Neural crest cell (in vitro differentiated cells): Measurements from ENCODE around the gene CATSPERE. TPM values are rescaled to one million over a fixed set of nuclear protein-coding genes. Genes with fewer than 3 reads are reported as not detected.
A peak's percentile ranks its signal among the peaks of the same experiment; 100 is the strongest.

ENCODE experiments used
- DNase-seq: peaks from one replicate; pipeline ENCODE4 v3.0.0; 2021; ENCODE audit warnings: low read depth, mixed read lengths, low spot score
- H3K27ac Mint-ChIP-seq: one replicate; pipeline ENCODE4 v1.8.0; 2021; ENCODE audit warnings: mild to moderate bottlenecking, mixed read lengths; ENCODE audit not compliant: unreplicated experiment
- H3K27me3 Mint-ChIP-seq: 2 replicates; pipeline ENCODE4 v1.8.0; 2021; ENCODE audit warnings: low read depth, mild to moderate bottlenecking, mixed read lengths
- H3K36me3 Mint-ChIP-seq: 2 replicates; pipeline ENCODE4 v1.8.0; 2021; ENCODE audit warnings: low read depth, mild to moderate bottlenecking, mixed read lengths
- H3K4me1 Mint-ChIP-seq: 2 replicates; pipeline ENCODE4 v1.8.0; 2021; ENCODE audit warnings: mixed read lengths
- H3K4me3 Mint-ChIP-seq: one replicate; pipeline ENCODE4 v1.8.0; 2021; ENCODE audit warnings: mild to moderate bottlenecking, mixed read lengths
- H3K9me3 Mint-ChIP-seq: 2 replicates; pipeline ENCODE4 v1.8.0; 2021; ENCODE audit warnings: mixed read lengths
- CTCF ChIP-seq: fragments of 200-600 bp; sonication (generic); conservative IDR thresholded peaks from 2 replicates; pipeline ENCODE4 v1.5.0; 2021; ENCODE audit warnings: antibody characterized with exemption, mild to moderate bottlenecking
- total RNA-seq: library from RNA; stranded (reverse); gene quantifications from 2 replicates; pipeline ENCODE4 v1.2.1, GENCODE V29; 2021

CATSPERE gene
- total RNA-seq, 1 donor from 2014 or later = 0.44 TPM

GRCh38 chr1:244444854-244445253 lies 16.2 kb upstream of the CATSPERE start:
- H3K9me3 Mint-ChIP-seq = no peaks in the 10 kb centered on the region
- H3K4me3 Mint-ChIP-seq = peak overlapping the region; percentile 81
- no peak for TF ChIP-seq CTCF
- DNase-seq = no peak
- H3K4me1 Mint-ChIP-seq = peaks cover 61% of the 10 kb centered on the region
- H3K27ac Mint-ChIP-seq = peak overlapping the region; percentile 92
- peaks cover 10% of the 10 kb centered on the region for H3K36me3 Mint-ChIP-seq
- H3K27me3 Mint-ChIP-seq = no peaks in the 10 kb centered on the region

- peak overlapping the region; percentile 92 for H3K27ac Mint-ChIP-seq
- no peaks in the 10 kb centered on the region for H3K27me3 Mint-ChIP-seq
- peaks cover 7% of the 10 kb centered on the region for H3K36me3 Mint-ChIP-seq
- DNase-seq = no peak
- H3K4me3 Mint-ChIP-seq = peak overlapping the region; percentile 81
- H3K4me1 Mint-ChIP-seq = peaks cover 61% of the 10 kb centered on the region
- TF ChIP-seq CTCF = no peak
- no peaks in the 10 kb centered on the region for H3K9me3 Mint-ChIP-seq
These were observed 15.5 kb upstream of the CATSPERE start for GRCh38 chr1:244445320-244446181.

GRCh38 chr1:244447024-244447423 lies 14.0 kb upstream of the CATSPERE start:
- DNase-seq = no peak
- Mint-ChIP-seq H3K27me3 (no peaks in the 10 kb centered on the region), H3K4me1 (peaks cover 65% of the 10 kb centered on the region), H3K9me3 (no peaks in the 10 kb centered on the region), H3K4me3 (peak overlapping the region; percentile 75), H3K27ac (peak overlapping the region; percentile 79), H3K36me3 (peaks cover 7% of the 10 kb centered on the region)
- no peak for TF ChIP-seq CTCF

- H3K27ac Mint-ChIP-seq = peak overlapping the region; percentile 79
- no peaks in the 10 kb centered on the region for H3K27me3 Mint-ChIP-seq
- H3K36me3 Mint-ChIP-seq = peaks cover 7% of the 10 kb centered on the region
- peak overlapping the region; percentile 75 for H3K4me3 Mint-ChIP-seq
- H3K9me3 Mint-ChIP-seq = no peaks in the 10 kb centered on the region
- no peak for DNase-seq
- no peak for TF ChIP-seq CTCF
- peaks cover 68% of the 10 kb centered on the region for H3K4me1 Mint-ChIP-seq
These were observed 13.5 kb upstream of the CATSPERE start for GRCh38 chr1:244447552-244447951.

DNA sequence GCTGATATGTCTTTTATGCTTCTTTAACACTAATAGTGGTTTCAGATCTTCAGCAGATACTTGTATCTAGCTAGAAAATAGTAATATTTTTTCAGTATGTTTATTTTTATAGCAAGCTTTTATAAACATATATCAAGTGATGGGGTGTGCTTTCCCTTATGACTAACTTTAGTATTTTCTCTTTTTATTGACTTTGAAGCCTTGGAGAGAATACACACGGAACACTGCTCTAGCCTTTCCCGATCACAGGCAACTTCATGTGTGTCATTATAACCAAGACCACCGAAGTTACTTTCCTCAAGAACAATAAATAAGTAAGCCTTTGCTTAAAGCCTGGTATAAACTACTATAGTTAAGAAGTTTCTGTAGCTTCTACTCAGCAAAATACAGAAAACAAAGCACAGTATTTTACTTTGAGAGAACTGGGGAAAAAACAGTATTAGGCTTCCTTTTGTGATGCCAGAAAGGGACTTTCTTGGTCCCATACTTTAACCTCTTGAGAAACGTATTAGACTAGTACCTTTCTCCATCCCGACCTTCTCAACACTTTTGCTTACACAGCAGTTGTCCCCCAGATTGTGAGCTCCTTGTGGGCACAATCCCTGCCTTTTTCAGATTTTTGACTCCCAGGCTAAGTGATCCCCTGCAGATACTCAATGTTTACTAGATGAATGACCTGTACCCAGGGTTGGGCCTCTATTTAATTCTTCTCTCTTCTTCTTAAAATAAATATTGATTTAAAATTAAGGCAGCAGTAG lies 12.6 kb upstream of the CATSPERE start:
- peaks cover 5% of the 10 kb centered on the region for H3K36me3 Mint-ChIP-seq
- peaks cover 62% of the 10 kb centered on the region for H3K4me1 Mint-ChIP-seq

More for the DNA sequence above, 12.6 kb upstream of the CATSPERE start:
- no peak for DNase-seq
- Mint-ChIP-seq H3K27ac (no peak overlapping the region), H3K9me3 (no peaks in the 10 kb centered on the region), H3K4me3 (peak overlapping the region; percentile 81), H3K27me3 (no peaks in the 10 kb centered on the region)
- no peak for TF ChIP-seq CTCF
